HepG2 (cell line): Measurements from ENCODE around the gene SAMD4A. TPM values are rescaled to one million over a fixed set of nuclear protein-coding genes. Genes with fewer than 3 reads are reported as not detected.

Experiments
- ARID2 ChIP-seq: sonication (generic); formaldehyde crosslinking; IDR thresholded peaks from 2 replicates; pipeline ENCODE4 v1.8.1; 2022; ENCODE audit warnings: mild to moderate bottlenecking, missing genetic modification reagents, borderline replicate concordance
- ATF3 ChIP-seq: sonication (generic); formaldehyde crosslinking; IDR thresholded peaks from 2 replicates; pipeline ENCODE4 v1.4.0; 2020; ENCODE audit warnings: missing genetic modification reagents
- ATF5 ChIP-seq: sonication (generic); formaldehyde crosslinking; IDR thresholded peaks from 2 replicates; pipeline ENCODE4 v1.4.0; 2020; ENCODE audit warnings: mild to moderate bottlenecking, low read depth, missing genetic modification reagents
- DDIT3 ChIP-seq: sonication (generic); formaldehyde crosslinking; IDR thresholded peaks from 2 replicates; pipeline ENCODE4 v1.4.0; 2020; ENCODE audit warnings: mild to moderate bottlenecking, missing genetic modification reagents
- FOXP1 ChIP-seq, 2 experiments: fragments of 450-650 bp in 1 of 2; IDR thresholded peaks; 2 replicates each; pipeline ENCODE4 v1.6.1; 2017 to 2018; ENCODE audit warnings: antibody characterized with exemption in 1 of 2
- HMG20A ChIP-seq: IDR thresholded peaks from 2 replicates; pipeline ENCODE4 v1.6.1; 2016; ENCODE audit warnings: borderline replicate concordance
- KLF16 ChIP-seq, 2 experiments: sonication (generic) in 1 of 2; formaldehyde crosslinking in 1 of 2; IDR thresholded peaks; 2 replicates each; pipeline versions ENCODE4 v1.6.1 to v1.8.0; 2016 to 2023; ENCODE audit warnings: missing genetic modification reagents in 2 of 2, missing compliant biosample characterization in 1 of 2
- MEF2D ChIP-seq: sonication (generic); formaldehyde crosslinking; IDR thresholded peaks from 2 replicates; pipeline ENCODE4 v1.5.1; 2020; ENCODE audit warnings: mild to moderate bottlenecking, missing genetic modification reagents
- NR2F2 ChIP-seq: IDR thresholded peaks from 2 replicates; pipeline ENCODE4 v1.6.1; 2012; ENCODE audit warnings: low read depth, inconsistent platforms, borderline replicate concordance
- PAXIP1 ChIP-seq: sonication (generic); formaldehyde crosslinking; conservative IDR thresholded peaks from 2 replicates; pipeline ENCODE4 v1.4.0; 2020; ENCODE audit warnings: mild to moderate bottlenecking, missing genetic modification reagents, moderate library complexity
- RCOR2 ChIP-seq: IDR thresholded peaks from 2 replicates; pipeline ENCODE4 v1.6.1; 2016; ENCODE audit warnings: missing biosample characterization, missing genetic modification reagents
- RFX1 ChIP-seq: fragments of 450-650 bp; IDR thresholded peaks from 2 replicates; pipeline ENCODE4 v1.6.1; 2017
- RXRA ChIP-seq: sonication (generic); formaldehyde crosslinking; IDR thresholded peaks from 2 replicates; pipeline ENCODE4 v1.5.1; 2020; ENCODE audit warnings: missing genetic modification reagents
- TBX2 ChIP-seq: sonication (generic); formaldehyde crosslinking; IDR thresholded peaks from 2 replicates; pipeline ENCODE4 v1.5.0; 2020; ENCODE audit warnings: missing genetic modification reagents, mild to moderate bottlenecking, borderline replicate concordance
- TFDP2 ChIP-seq: sonication (generic); formaldehyde crosslinking; IDR thresholded peaks from 2 replicates; pipeline ENCODE4 v1.4.0; 2020; ENCODE audit warnings: missing genetic modification reagents
- TIGD3 ChIP-seq: sonication (generic); formaldehyde crosslinking; IDR thresholded peaks from 2 replicates; pipeline ENCODE4 v1.5.1; 2020; ENCODE audit warnings: mild to moderate bottlenecking, missing genetic modification reagents, borderline replicate concordance
- WIZ ChIP-seq: sonication (generic); formaldehyde crosslinking; IDR thresholded peaks from 2 replicates; pipeline ENCODE4 v1.5.1; 2020; ENCODE audit warnings: mild to moderate bottlenecking, missing genetic modification reagents
- ZBTB33 ChIP-seq: sonication (generic); formaldehyde crosslinking; IDR thresholded peaks from 2 replicates; pipeline ENCODE4 v1.4.0; 2020; ENCODE audit warnings: missing genetic modification reagents
- ZNF468 ChIP-seq: sonication (generic); formaldehyde crosslinking; IDR thresholded peaks from 2 replicates; pipeline ENCODE4 v1.8.0; 2022; ENCODE audit warnings: mild to moderate bottlenecking, moderate library complexity, missing genetic modification reagents
- ZNF629 ChIP-seq: sonication (generic); formaldehyde crosslinking; conservative IDR thresholded peaks from 2 replicates; pipeline ENCODE4 v1.5.0; 2020; ENCODE audit warnings: missing genetic modification reagents
- ZNF841 ChIP-seq: sonication (generic); formaldehyde crosslinking; IDR thresholded peaks from 2 replicates; pipeline ENCODE4 v1.8.1; 2023; ENCODE audit warnings: missing genetic modification reagents, borderline replicate concordance
- polyA plus RNA-seq, 8 experiments: library from polyadenylated mRNA; depleted of rRNA in 3 of 8; stranded (reverse) in 7 of 8; unstranded in 1 of 8; fragments of >200 nt; fragmentation: Illumina TruSeq in 4 of 8; extraction: Trizol in 4 of 8; gene quantifications; 2 replicates each; pipeline versions ENCODE4 v1.2.1 to v1.2.3, GENCODE V29; 2011 to 2016; ENCODE audit warnings: low read depth in 4 of 8, missing spikeins in 1 of 8, mixed read lengths in 1 of 8; ENCODE audit not compliant: insufficient read depth in 1 of 8
- total RNA-seq, 5 experiments: library from RNA; depleted of rRNA; stranded (reverse); fragments of >200 nt; fragmentation: Illumina TruSeq; extraction: Trizol; gene quantifications; 2 replicates each; pipeline ENCODE4 v1.2.3, GENCODE V29; 2016; ENCODE audit warnings: low read depth in 1 of 5

Gene SAMD4A
- total and polyA plus RNA-seq, 2 of the 13 experiments (the other 11 are each of a cell fraction or from before 2014, with no cell fraction given), result 11.8 to 13.0 TPM

GRCh38 chr14:54691525-54692283 is 124.8 kb downstream of the SAMD4A start (continued):
- TF ChIP-seq TIGD3 (CRISPR knock-in tag) (no peak), MEF2D (CRISPR knock-in tag) (no peak), NR2F2 (no peak), ATF5 (no peak), ZNF468 (CRISPR knock-in tag) (no peak), ARID2 (CRISPR knock-in tag) (no peak), FOXP1 (IDR thresholded peaks at IDR 0.05) (no peak), FOXP1 (CRISPR knock-in tag; IDR thresholded peaks at IDR 0.05) (no peak), PAXIP1 (CRISPR knock-in tag) (no peak), DDIT3 (no peak), ZNF841 (no peak), WIZ (CRISPR knock-in tag) (no peak), TBX2 (CRISPR knock-in tag) (no peak), TFDP2 (CRISPR knock-in tag) (no peak), RCOR2 (CRISPR knock-in tag) (no peak), RXRA (CRISPR knock-in tag) (no peak), HMG20A (CRISPR knock-in tag) (no peak), ZNF629 (CRISPR knock-in tag) (no peak), ATF3 (CRISPR knock-in tag) (no peak), RFX1 (no peak), KLF16 (CRISPR knock-in tag; IDR thresholded peaks at IDR 0.05) (no peak), ZBTB33 (0 out of 2 replicates have a peak, but pooled peaks have one; percentile 12)
